Left ventricle myocardium superior (tissue), 1 donor: ENCODE measurements around the gene GNB3. TPM values are rescaled to one million over a fixed set of nuclear protein-coding genes. Genes with fewer than 3 reads are reported as not detected.
A peak's percentile ranks its signal among the peaks of the same experiment; 100 is the strongest.
"Not testable (repeated sequence)": the region's sequence is repeated elsewhere in the genome, so short reads cannot be mapped to it uniquely, and the experiment has no call there.

Experiments used
- ATAC-seq: fragments of 200-7000 bp; cut with Tn5 transposase; one replicate; pipeline ENCODE4 v1.9.1; 2020; ENCODE audit warnings: mild to moderate bottlenecking, moderate library complexity
- DNase-seq: peaks from one replicate; pipeline ENCODE4 v3.0.0-alpha.2; 2020
- intact Hi-C: fragments of 100-400 bp; cut with micrococcal nuclease; formaldehyde crosslinking; loops from one replicate; pipeline ENCODE4 v1.11.0; 2022
- total RNA-seq: library from RNA; stranded (reverse); fragmentation: NEBNext Ultra II Directional; extraction: Animal tissue kit (Norgen Biotek cat#: 25700); gene quantifications from one replicate; pipeline ENCODE4 v1.2.1, GENCODE V29; 2021
- donor health status: DM: no; HTN: yes; CAD: no; lungs with severe emphysema.

GNB3 gene
- total RNA-seq, 1 donor from 2014 or later: 5.4 TPM

GRCh38 chr12:6869049-6870021, 28.6 kb downstream of the GNB3 start:
- ATAC-seq (peak; percentile 3), DNase-seq (peak; percentile 78)
- intact Hi-C loops: no loop called here

GRCh38 chr12:6870304-6870703, 29.6 kb downstream of the GNB3 start:
- ATAC-seq, DNase-seq, intact Hi-C loops: not testable (repeated sequence)

- intact Hi-C loops: no loop called here
- ATAC-seq (no peak), DNase-seq (peak; percentile 46)
These were observed 30.6 kb downstream of the GNB3 start for GRCh38 chr12:6871052-6871957.

GRCh38 chr12:6872073-6873048, 31.6 kb downstream of the GNB3 start:
- intact Hi-C loops: no loop called here
- ATAC-seq (peak; percentile 74), DNase-seq (peak; percentile 92)

GRCh38 chr12:6873094-6874014, 32.6 kb downstream of the GNB3 start, which contains the start of gene SPSB2:
SPSB2 (minus strand) TSS chr12:6873303; CDS start chr12:6872901, 402 bp downstream.
- intact Hi-C loops: no loop called here
- peak; percentile 91 for ATAC-seq

GRCh38 chr12:6874015-6874368, 33.3 kb downstream of the GNB3 start:
- ATAC-seq, DNase-seq, intact Hi-C loops: not testable (repeated sequence)

More at GRCh38 chr12:6873094-6874014, 32.6 kb downstream of the GNB3 start, which contains the start of gene SPSB2:
- DNase-seq: peak; percentile 99

GRCh38 chr12:6879824-6880223, 39.1 kb downstream of the GNB3 start:
- intact Hi-C loops, DNase-seq, ATAC-seq: not testable (repeated sequence)

GRCh38 chr12:6883252-6883651, 42.5 kb downstream of the GNB3 start:
- ATAC-seq (no peak), DNase-seq (no peak)
- intact Hi-C loops: no loop called here

- DNase-seq (no peak), ATAC-seq (no peak)
- intact Hi-C loops: no loop called here
These were observed 43.0 kb downstream of the GNB3 start for GRCh38 chr12:6883683-6884082.

GRCh38 chr12:6884539-6884938, 43.8 kb downstream of the GNB3 start:
- no peak for DNase-seq
- no peak for ATAC-seq
- intact Hi-C loops: no loop called here

- ATAC-seq, intact Hi-C loops, DNase-seq: not testable (repeated sequence)
These were observed 45.7 kb downstream of the GNB3 start for GRCh38 chr12:6886206-6886999.

- DNase-seq: no peak
- intact Hi-C loops: no loop called here
- ATAC-seq: no peak
These were observed 46.7 kb downstream of the GNB3 start for GRCh38 chr12:6887460-6887859.

GRCh38 chr12:6888360-6888759, 47.6 kb downstream of the GNB3 start:
- intact Hi-C loops: no loop called here
- DNase-seq: no peak
- ATAC-seq: no peak

GRCh38 chr12:6888794-6889193, 48.1 kb downstream of the GNB3 start:
- intact Hi-C loops, DNase-seq, ATAC-seq: not testable (repeated sequence)

- ATAC-seq, DNase-seq, intact Hi-C loops: not testable (repeated sequence)
These were observed 49.2 kb downstream of the GNB3 start for GRCh38 chr12:6889775-6890573.
